ENCODE data around the gene CCNA1. TPM values are rescaled to one million over a fixed set of nuclear protein-coding genes. Genes with fewer than 3 reads are reported as not detected.

Gene CCNA1
- total and polyA plus RNA-seq, 3 donors from 2014 or later, result 48.9 to 204 (median 58.9) TPM

DNA sequence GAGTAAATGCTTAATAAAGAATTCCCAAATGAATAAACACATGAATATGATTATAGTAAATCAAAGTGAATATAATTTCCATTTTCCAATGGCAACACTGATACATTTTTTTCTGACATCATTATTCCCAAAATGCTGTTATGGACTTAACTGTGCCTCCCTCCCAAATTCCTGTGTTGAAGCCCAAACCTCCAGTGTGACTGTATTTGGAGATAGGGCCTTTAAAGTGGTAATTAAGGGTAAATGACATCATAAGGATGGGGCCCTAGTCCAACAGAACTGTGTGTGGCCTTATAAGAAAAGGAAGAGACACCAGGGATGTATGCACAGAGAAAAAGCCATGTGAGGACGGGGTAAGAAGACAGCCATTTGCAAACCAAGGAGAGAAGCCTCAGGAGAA lies 19.1 kb upstream of the CCNA1 start:
- TF ChIP-seq, protein P1, sequence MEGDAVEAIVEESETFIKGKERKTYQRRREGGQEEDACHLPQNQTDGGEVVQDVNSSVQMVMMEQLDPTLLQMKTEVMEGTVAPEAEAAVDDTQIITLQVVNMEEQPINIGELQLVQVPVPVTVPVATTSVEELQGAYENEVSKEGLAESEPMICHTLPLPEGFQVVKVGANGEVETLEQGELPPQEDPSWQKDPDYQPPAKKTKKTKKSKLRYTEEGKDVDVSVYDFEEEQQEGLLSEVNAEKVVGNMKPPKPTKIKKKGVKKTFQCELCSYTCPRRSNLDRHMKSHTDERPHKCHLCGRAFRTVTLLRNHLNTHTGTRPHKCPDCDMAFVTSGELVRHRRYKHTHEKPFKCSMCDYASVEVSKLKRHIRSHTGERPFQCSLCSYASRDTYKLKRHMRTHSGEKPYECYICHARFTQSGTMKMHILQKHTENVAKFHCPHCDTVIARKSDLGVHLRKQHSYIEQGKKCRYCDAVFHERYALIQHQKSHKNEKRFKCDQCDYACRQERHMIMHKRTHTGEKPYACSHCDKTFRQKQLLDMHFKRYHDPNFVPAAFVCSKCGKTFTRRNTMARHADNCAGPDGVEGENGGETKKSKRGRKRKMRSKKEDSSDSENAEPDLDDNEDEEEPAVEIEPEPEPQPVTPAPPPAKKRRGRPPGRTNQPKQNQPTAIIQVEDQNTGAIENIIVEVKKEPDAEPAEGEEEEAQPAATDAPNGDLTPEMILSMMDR (IDR thresholded peaks at IDR 0.05), result no peak
- no peak for TF ChIP-seq POLR2A (IDR thresholded peaks at IDR 0.05)
- Histone ChIP-seq H3K27me3 (no peaks in the 10 kb centered on the region), H3K4me1 (no peaks in the 10 kb centered on the region), H3K4me3 (no peak overlapping the region), H3K27ac (no peak overlapping the region), H3K36me3 (ENCODE audit: low read depth, missing control alignments) (no peaks in the 10 kb centered on the region), H3K9me3 (no peaks in the 10 kb centered on the region)
- WGBS, 2 donors, result 76 to 95% methylated on average over 1 of the region's 1 CpG
- intact Hi-C loops (cut with DNase I; ENCODE audit: low total_unique reads), result no loop called here
- DNase-seq, result no peak

DNA sequence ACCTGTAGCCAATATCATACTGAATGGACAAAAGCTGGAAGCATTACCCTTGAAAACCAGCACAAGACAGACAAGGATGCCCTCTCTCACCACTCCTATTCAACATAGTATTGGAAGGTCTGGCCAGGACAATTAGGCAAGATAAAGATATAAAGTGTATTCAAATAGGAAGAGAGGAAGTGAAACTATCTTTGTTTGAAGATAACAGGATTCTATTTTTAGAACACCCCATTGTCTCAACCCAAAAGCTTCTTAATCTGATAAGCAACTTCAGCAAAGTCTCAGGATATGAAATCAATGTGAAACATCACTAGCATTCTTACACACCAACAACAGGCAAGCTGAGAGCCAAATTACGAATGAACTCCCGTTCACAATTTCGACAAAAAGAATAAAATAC lies 17.8 kb upstream of the CCNA1 start:
- intact Hi-C loops (cut with DNase I; ENCODE audit: low total_unique reads), result no loop called here
- Histone ChIP-seq H3K36me3 (ENCODE audit: low read depth, missing control alignments) (no peaks in the 10 kb centered on the region), H3K27me3 (no peaks in the 10 kb centered on the region), H3K9me3 (no peaks in the 10 kb centered on the region), H3K4me3 (no peak overlapping the region), H3K27ac (no peak overlapping the region), H3K4me1 (no peaks in the 10 kb centered on the region)
- WGBS, 2 donors, result 90 to 91% methylated on average over 3 of the region's 3 CpGs
- no peak for DNase-seq
- no peak for TF ChIP-seq POLR2A (IDR thresholded peaks at IDR 0.05)
- TF ChIP-seq, protein P1 (IDR thresholded peaks at IDR 0.05), result no peak

DNA sequence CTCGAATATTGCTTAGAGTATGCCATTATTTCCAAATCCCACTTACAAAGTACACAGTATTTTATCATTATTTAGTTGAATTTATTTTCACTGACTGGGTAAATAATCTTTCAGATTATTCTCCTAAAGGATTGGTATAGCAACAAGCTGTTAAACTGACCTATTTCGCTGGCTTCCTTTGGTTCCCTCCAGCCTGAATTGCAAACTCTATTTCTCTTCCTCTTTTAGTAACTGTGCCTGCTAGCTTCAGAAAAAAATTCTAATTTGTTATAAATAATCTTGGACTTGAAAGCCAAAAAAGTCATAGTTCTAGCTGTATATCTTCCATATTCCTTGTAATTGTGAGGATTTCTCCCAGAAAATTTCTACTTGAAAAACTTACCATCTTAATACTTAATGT lies 15.0 kb upstream of the CCNA1 start:
- intact Hi-C loops (cut with DNase I; ENCODE audit: low total_unique reads), result no loop called here
- Histone ChIP-seq H3K27me3 (no peaks in the 10 kb centered on the region), H3K4me1 (no peaks in the 10 kb centered on the region), H3K4me3 (no peak overlapping the region), H3K27ac (no peak overlapping the region), H3K36me3 (ENCODE audit: low read depth, missing control alignments) (no peaks in the 10 kb centered on the region), H3K9me3 (no peaks in the 10 kb centered on the region)
- WGBS, 2 donors, result 81 to 84% methylated on average over 2 of the region's 2 CpGs
- no peak for DNase-seq
- TF ChIP-seq POLR2A (IDR thresholded peaks at IDR 0.05), result no peak
- TF ChIP-seq, protein P1 (IDR thresholded peaks at IDR 0.05), result no peak

DNA sequence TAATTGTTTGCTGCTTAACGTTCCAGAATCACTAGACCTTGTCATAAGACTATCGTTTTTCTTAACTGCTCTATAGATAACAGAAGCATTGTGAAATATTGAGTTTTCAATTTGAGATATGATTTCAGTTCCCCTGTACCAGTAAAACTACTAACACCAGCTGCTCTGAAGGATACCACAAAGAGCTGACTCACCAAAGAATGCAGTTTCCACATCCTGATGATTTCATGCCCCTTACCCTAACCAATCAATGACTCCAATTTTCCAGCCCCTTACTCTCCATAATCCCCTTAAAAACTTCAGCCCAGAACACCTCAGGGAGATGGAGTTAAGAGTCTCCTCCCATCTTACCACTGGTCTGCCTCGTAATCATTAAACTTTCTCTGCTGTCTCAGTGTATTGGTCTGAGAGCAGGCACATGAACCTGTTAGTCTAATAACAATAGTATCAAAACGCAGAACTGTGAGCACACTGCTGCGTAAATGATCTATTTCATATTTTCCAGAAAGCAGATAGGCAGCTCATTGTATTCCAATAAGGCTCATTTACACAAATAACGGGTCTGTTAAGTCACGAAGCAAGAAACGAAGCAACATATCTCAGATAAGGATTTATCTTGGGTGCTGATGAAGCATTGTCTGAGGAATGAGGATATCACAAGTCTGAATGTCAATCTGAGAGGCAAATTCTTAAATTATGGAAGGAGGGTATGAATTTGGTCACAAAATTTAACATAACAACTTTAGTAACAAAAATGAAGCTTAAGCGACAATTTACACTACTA lies 14.1 kb upstream of the CCNA1 start:
- Histone ChIP-seq H3K4me1 (no peaks in the 10 kb centered on the region), H3K9me3 (no peaks in the 10 kb centered on the region), H3K27ac (no peak overlapping the region), H3K36me3 (ENCODE audit: low read depth, missing control alignments) (no peaks in the 10 kb centered on the region), H3K27me3 (no peaks in the 10 kb centered on the region), H3K4me3 (no peak overlapping the region)
- no peak for TF ChIP-seq POLR2A (IDR thresholded peaks at IDR 0.05)
- TF ChIP-seq, protein P1 (IDR thresholded peaks at IDR 0.05), result no peak
- WGBS, 2 donors, result 47% methylated on average over 9 of the region's 9 CpGs
- intact Hi-C loops (cut with DNase I; ENCODE audit: low total_unique reads), result no loop called here
- no peak for DNase-seq

DNA sequence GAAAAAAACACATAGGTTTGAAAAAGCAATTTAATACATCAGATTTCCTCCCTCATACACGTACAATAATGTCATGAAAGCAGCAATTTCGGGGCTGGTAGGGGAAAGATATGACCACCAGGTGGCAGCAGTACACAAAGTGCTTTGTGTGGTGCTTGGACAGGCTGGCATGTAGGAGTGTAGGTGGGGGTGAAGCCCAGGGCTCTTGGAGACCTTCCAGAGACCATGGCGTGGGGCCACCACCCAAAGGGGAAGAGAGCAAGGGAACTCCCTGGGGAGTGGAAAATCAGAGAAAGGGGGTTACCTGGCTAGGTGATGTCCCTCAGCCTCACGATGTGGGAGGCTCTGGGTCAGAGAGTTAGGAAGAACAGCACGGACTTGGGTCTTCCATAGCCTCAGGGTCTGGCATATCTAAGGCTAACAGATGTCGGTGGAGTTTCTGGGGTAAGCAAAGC lies 11.8 kb upstream of the CCNA1 start:
- no peaks in the 10 kb centered on the region for H3K27me3 ChIP-seq
- no peaks in the 10 kb centered on the region for H3K9me3 ChIP-seq
- 20 to 27% methylated on average over 6 of the region's 6 CpGs for WGBS, 2 donors
- intact Hi-C loops (cut with DNase I; ENCODE audit: low total_unique reads), result no loop called here
- H3K27ac ChIP-seq, result no peak overlapping the region
- DNase-seq, result peak; percentile 89
- H3K36me3 ChIP-seq (ENCODE audit: low read depth, missing control alignments), result no peaks in the 10 kb centered on the region
- no peak for TF ChIP-seq POLR2A (IDR thresholded peaks at IDR 0.05)
- TF ChIP-seq, protein P1 (IDR thresholded peaks at IDR 0.05), result peak; percentile 65 to 89 (median 78)
- H3K4me1 ChIP-seq, result no peaks in the 10 kb centered on the region
- no peak overlapping the region for H3K4me3 ChIP-seq
